ENCODE data around the gene STAT6.
A peak's percentile ranks its signal among the peaks of the same experiment; 100 is the strongest.

The STAT6 gene

DNA sequence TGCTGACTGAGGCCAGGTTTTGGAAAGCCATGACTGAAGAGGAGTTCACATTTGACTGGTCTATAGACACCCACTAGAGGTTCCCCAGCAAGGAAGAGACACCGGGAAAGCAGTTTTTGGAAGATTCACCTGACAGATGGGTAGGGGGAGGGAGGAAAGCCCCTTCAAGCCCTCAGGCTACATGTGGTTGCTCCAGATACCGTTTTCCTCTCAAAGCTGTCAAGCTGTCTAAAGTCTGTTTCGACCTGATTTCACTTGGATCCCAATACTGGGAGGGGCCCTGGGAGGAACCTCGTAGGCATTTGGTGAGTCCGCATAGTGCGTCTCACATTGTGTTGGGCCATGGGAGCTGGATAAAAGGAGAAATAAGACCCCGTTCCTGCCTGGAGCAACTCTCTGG is 15.4 kb upstream of the STAT6 start:
- H3K79me2 ChIP-seq (ENCODE audit: control insufficient read depth, low read length): no peaks in the 10 kb centered on the region
- peaks cover 1% of the 10 kb centered on the region; the same call in 1 of the 2 replicates for H3F3A ChIP-seq (ENCODE audit: control insufficient read depth, insufficient read depth)
- no peak overlapping the region for H3K27ac ChIP-seq (ENCODE audit: low read depth, low read length)
- no peaks in the 10 kb centered on the region for H4K20me1 ChIP-seq (ENCODE audit: control insufficient read depth, insufficient read depth, low read depth, low read length)
- H3K4me3 ChIP-seq (ENCODE audit: low read length): no peak overlapping the region
- TF ChIP-seq, protein P1, sequence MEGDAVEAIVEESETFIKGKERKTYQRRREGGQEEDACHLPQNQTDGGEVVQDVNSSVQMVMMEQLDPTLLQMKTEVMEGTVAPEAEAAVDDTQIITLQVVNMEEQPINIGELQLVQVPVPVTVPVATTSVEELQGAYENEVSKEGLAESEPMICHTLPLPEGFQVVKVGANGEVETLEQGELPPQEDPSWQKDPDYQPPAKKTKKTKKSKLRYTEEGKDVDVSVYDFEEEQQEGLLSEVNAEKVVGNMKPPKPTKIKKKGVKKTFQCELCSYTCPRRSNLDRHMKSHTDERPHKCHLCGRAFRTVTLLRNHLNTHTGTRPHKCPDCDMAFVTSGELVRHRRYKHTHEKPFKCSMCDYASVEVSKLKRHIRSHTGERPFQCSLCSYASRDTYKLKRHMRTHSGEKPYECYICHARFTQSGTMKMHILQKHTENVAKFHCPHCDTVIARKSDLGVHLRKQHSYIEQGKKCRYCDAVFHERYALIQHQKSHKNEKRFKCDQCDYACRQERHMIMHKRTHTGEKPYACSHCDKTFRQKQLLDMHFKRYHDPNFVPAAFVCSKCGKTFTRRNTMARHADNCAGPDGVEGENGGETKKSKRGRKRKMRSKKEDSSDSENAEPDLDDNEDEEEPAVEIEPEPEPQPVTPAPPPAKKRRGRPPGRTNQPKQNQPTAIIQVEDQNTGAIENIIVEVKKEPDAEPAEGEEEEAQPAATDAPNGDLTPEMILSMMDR (IDR thresholded peaks at IDR 0.05; ENCODE audit: low read depth, low read length, poor library complexity, severe bottlenecking): no peak
- no peak for TF ChIP-seq EZH2phosphoT487 (IDR thresholded peaks at IDR 0.05; ENCODE audit: borderline replicate concordance, low read length)
- no peaks in the 10 kb centered on the region for H3K36me3 ChIP-seq (ENCODE audit: control insufficient read depth, low read length)
- peaks cover 7% of the 10 kb centered on the region; the same call in 1 of the 2 replicates for H3K9me3 ChIP-seq (ENCODE audit: control insufficient read depth, insufficient read depth, low read length)
- peaks cover 24% of the 10 kb centered on the region for H3K4me1 ChIP-seq (ENCODE audit: control insufficient read depth, low read length)
- no peaks in the 10 kb centered on the region for H3K9me2 ChIP-seq (replicated peaks; ENCODE audit: control insufficient read depth, low read length)
- no peak overlapping the region for H3K4me2 ChIP-seq (ENCODE audit: low read length)
- H3K27me3 ChIP-seq (ENCODE audit: control insufficient read depth, low read length): peaks cover 52% of the 10 kb centered on the region

DNA sequence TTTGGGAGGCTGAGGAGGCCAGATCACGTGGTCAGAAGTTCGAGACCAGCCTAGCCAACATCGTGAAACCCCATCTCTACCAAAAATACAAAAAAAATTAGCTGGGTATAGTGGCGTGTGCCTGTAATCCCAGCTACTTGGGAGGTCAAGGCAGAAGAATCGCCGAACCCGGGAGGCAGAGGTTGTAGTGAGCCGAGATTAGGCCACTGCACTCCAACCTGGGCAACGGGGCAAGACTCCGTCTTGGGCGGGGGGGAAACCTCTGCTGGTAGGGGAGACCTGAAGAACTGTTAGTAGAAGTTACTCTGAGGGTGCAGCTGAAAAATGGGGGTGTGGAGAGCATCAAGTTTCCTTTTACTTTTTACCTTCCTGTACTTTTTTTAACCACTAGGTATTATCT is 14.9 kb upstream of the STAT6 start:
- Histone ChIP-seq H3K79me2 (ENCODE audit: control insufficient read depth, low read length) (no peaks in the 10 kb centered on the region), H3K9me2 (replicated peaks; ENCODE audit: control insufficient read depth, low read length) (no peaks in the 10 kb centered on the region), H3K4me2 (ENCODE audit: low read length) (no peak overlapping the region), H4K20me1 (ENCODE audit: control insufficient read depth, insufficient read depth, low read depth, low read length) (no peaks in the 10 kb centered on the region), H3K9me3 (ENCODE audit: control insufficient read depth, insufficient read depth, low read length) (peaks cover 7% of the 10 kb centered on the region; the same call in 1 of the 2 replicates), H3K27me3 (ENCODE audit: control insufficient read depth, low read length) (peaks cover 47% of the 10 kb centered on the region), H3F3A (ENCODE audit: control insufficient read depth, insufficient read depth) (no peaks in the 10 kb centered on the region), H3K4me1 (ENCODE audit: control insufficient read depth, low read length) (peaks cover 24% of the 10 kb centered on the region), H3K4me3 (ENCODE audit: low read length) (no peak overlapping the region), H3K27ac (ENCODE audit: low read depth, low read length) (no peak overlapping the region), H3K36me3 (ENCODE audit: control insufficient read depth, low read length) (no peaks in the 10 kb centered on the region)
- TF ChIP-seq, protein P1 (IDR thresholded peaks at IDR 0.05; ENCODE audit: low read depth, low read length, poor library complexity, severe bottlenecking): no peak
- TF ChIP-seq EZH2phosphoT487 (IDR thresholded peaks at IDR 0.05; ENCODE audit: borderline replicate concordance, low read length): no peak

DNA sequence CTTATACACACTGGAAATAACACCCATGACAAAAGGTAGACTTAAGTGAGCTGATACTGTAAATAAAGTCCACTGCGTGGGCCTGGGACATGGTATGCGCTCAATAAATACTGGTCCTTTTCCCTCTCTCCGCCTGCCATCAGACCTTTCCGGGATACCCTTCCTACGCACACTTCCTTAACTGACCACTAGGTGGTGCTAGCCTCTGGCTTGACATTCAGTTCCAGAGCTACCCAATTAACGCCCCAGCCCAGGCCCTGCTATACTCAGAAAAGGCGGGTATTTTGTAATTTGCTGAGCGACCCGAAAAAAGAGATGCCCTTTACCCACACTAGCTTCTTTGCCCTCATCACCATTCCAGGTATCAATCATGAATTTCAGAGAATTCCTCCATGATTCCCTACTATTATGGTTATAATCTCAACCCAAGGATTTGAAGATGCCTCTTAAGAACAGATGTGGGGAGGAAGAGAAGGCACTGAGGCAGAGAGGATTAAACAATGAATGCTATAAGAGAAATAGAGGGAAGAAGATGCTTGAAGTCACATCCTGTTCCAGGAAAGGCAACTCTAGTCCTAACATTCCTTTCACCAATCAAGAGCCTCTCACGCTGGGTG is 13.2 kb upstream of the STAT6 start:
- Histone ChIP-seq H3F3A (ENCODE audit: control insufficient read depth, insufficient read depth) (no peaks in the 10 kb centered on the region), H3K27ac (ENCODE audit: low read depth, low read length) (no peak overlapping the region), H3K79me2 (ENCODE audit: control insufficient read depth, low read length) (no peaks in the 10 kb centered on the region), H3K36me3 (ENCODE audit: control insufficient read depth, low read length) (no peaks in the 10 kb centered on the region), H3K27me3 (ENCODE audit: control insufficient read depth, low read length) (peaks cover 31% of the 10 kb centered on the region), H3K9me2 (replicated peaks; ENCODE audit: control insufficient read depth, low read length) (no peaks in the 10 kb centered on the region), H3K4me3 (ENCODE audit: low read length) (no peak overlapping the region), H4K20me1 (ENCODE audit: control insufficient read depth, insufficient read depth, low read depth, low read length) (no peaks in the 10 kb centered on the region), H3K4me2 (ENCODE audit: low read length) (no peak overlapping the region), H3K9me3 (ENCODE audit: control insufficient read depth, insufficient read depth, low read length) (peaks cover 7% of the 10 kb centered on the region; the same call in 1 of the 2 replicates), H3K4me1 (ENCODE audit: control insufficient read depth, low read length) (peaks cover 29% of the 10 kb centered on the region)
- no peak for TF ChIP-seq EZH2phosphoT487 (IDR thresholded peaks at IDR 0.05; ENCODE audit: borderline replicate concordance, low read length)
- TF ChIP-seq, protein P1 (IDR thresholded peaks at IDR 0.05; ENCODE audit: low read depth, low read length, poor library complexity, severe bottlenecking): peak; percentile 89

All from DOHH2 (cell line).